ENCODE measurements around the gene BHMT2. TPM values are rescaled to one million over a fixed set of nuclear protein-coding genes. Genes with fewer than 3 reads are reported as not detected.

Gene BHMT2, protein sequence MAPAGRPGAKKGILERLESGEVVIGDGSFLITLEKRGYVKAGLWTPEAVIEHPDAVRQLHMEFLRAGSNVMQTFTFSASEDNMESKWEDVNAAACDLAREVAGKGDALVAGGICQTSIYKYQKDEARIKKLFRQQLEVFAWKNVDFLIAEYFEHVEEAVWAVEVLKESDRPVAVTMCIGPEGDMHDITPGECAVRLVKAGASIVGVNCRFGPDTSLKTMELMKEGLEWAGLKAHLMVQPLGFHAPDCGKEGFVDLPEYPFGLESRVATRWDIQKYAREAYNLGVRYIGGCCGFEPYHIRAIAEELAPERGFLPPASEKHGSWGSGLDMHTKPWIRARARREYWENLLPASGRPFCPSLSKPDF
- total RNA-seq (2014; rRNA removed), result not detected in 2 replicates
- Bru-seq, nascent RNA, result not detected
- not detected for BruChase-seq, experiment 1, labeled RNA remaining after a 6-hour chase
- percentile 4 among the genes with signal in this experiment for BruChase-seq, experiment 2, labeled RNA remaining after a 2-hour chase
- long read RNA-seq, partial matches to known transcripts, result 0 of 1 reads
- long read RNA-seq, other reads (novel, unspliced or antisense), result 1 of 1 reads

DNA sequence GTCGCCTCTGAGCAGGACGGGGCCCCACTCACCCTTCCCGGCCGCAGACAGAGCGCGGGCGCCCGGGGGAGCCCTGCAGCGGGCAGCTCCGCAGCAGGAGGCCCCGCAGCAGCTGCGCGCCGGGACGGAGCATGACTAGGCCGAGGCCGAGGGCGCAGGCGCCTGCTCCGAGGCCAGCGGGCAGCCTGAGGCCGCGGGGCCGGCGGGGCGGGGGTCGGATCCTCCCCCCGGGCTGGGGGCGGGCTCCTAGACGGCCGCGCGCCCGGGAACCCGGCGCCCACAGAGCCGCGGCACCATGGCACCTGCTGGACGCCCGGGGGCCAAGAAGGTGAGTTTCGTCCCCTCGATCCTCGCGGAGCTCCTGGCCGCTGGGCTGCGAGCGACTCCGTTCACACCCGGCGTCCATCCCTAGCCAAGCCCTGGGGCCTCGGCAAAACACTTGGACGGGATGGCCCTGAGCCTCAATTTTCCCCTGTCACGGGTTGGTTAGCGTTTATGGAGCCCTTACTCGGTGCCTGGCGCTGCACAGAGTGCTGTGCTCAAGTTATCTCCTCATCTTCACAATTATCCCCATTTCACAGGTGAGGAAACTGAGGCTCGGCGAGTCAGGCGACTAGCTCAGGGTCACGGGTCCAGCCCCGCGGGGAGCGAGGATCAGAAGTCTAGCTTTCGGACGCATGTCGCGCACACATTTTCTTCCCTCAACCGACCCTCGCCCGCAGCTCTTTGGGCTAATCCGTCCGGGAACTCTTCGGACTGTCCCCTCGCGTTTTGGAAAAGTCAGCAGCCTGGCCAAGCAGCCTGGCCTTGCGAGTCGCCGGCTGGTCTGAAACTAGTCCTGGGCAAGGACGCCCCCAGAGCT, at the start of gene BHMT2, which contains the start of gene DMGDH:
Gene BHMT2 (plus strand): TSS at position 280 of the 862 bp plus-strand sequence. CDS start 16 bp downstream, at position 296.
Gene DMGDH (minus strand): TSS at position 187 of the 862 bp plus-strand sequence. CDS start 54 bp downstream, at position 133.
- Histone ChIP-seq H3F3A (ENCODE audit: low read length, unreplicated experiment) (no peaks in the 10 kb centered on the region), H3K27ac (ENCODE audit: low read length) (no peak within 1 kb of the TSS), H3K4me1 (ENCODE audit: insufficient read depth, low read length) (peaks cover 4% of the 10 kb centered on the region; the same call in 1 of the 2 replicates), H3K4me2 (ENCODE audit: low read length) (no peak within 1 kb of the TSS), H3K36me3 (ENCODE audit: low read depth, low read length) (no peaks in the 10 kb centered on the region), H3K9me3 (ENCODE audit: low read length) (0 out of 2 replicates have a peak, but pooled peaks cover 4% of the 10 kb centered on the region), H3K27me3 (ENCODE audit: low read length) (no peaks in the 10 kb centered on the region), H3K9me2 (replicated peaks; ENCODE audit: low read length) (no peaks in the 10 kb centered on the region), H4K20me1 (ENCODE audit: low read length) (no peaks in the 10 kb centered on the region), H2AFZ (ENCODE audit: low read length) (no peak within 1 kb of the TSS), H3K9ac (ENCODE audit: low read length) (no peak within 1 kb of the TSS), H3K79me2 (ENCODE audit: low read length) (no peaks in the 10 kb centered on the region), H3K4me3 (ENCODE audit: low read length) (no peak within 1 kb of the TSS)
- intact Hi-C loops (cut with micrococcal nuclease), result no loop called here
- TF ChIP-seq EZH2phosphoT487 (IDR thresholded peaks at IDR 0.05; ENCODE audit: borderline replicate concordance, low read length) (no peak), EZH2 (IDR thresholded peaks at IDR 0.05; ENCODE audit: low read length, unreplicated experiment) (no peak)
- TF ChIP-seq, protein P1, sequence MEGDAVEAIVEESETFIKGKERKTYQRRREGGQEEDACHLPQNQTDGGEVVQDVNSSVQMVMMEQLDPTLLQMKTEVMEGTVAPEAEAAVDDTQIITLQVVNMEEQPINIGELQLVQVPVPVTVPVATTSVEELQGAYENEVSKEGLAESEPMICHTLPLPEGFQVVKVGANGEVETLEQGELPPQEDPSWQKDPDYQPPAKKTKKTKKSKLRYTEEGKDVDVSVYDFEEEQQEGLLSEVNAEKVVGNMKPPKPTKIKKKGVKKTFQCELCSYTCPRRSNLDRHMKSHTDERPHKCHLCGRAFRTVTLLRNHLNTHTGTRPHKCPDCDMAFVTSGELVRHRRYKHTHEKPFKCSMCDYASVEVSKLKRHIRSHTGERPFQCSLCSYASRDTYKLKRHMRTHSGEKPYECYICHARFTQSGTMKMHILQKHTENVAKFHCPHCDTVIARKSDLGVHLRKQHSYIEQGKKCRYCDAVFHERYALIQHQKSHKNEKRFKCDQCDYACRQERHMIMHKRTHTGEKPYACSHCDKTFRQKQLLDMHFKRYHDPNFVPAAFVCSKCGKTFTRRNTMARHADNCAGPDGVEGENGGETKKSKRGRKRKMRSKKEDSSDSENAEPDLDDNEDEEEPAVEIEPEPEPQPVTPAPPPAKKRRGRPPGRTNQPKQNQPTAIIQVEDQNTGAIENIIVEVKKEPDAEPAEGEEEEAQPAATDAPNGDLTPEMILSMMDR (conservative IDR thresholded peaks at IDR 0.05; ENCODE audit: low read depth, low read length), result no peak
- no peak for DNase-seq
- ATAC-seq, result no peak
- no TSS peak for BruUV-seq (replicated peaks)
- ChIA-PET CTCF (no interaction called here), POLR2A (ENCODE audit: unreplicated experiment) (no interaction called here)

DNA sequence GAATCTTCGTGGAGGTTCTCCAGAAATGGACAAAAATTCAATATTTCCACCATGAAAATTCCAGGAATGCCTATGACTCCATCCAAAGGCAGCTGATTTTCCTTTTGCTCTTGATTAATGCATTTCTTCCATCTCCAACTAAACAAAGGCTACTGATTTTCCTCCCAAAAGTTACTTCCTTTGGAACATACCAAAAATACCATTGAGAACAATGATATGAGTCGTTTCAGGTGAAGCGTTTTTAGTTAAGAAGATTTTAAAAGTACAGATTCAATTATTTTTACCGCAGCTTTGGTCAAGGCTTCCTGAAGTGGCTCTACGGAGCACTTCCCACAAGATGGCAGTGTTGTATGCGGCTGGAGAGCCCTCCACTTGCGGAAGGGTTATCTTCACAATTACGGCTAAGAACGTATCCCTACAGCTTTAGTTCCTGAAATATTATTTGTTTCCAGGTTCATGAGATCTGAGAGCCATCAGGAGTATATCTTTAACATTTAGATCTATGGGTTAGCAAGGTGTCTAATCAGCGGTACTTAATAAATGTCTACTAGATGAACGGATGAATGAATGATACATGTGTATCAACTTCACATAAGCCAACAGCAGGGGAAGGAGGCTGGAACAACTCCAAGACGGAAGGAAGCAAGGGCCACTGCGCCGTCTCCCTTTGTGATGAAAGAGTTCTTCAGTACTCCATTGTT, 48.6 kb upstream of the BHMT2 start:
- ChIA-PET CTCF (interaction anchor here (0.5 to 6.2 kb wide), 7 partner anchors 40 to 1062 kb away, joined by 3 to 176 read pairs (median 4); no protein-coding TSS in a partner anchor), POLR2A (ENCODE audit: unreplicated experiment) (no interaction called here)
- Histone ChIP-seq H3K36me3 (ENCODE audit: low read depth, low read length) (no peaks in the 10 kb centered on the region), H3K4me2 (ENCODE audit: low read length) (peak overlapping the region; percentile 73), H2AFZ (ENCODE audit: low read length) (peak overlapping the region; percentile 79), H3K9ac (ENCODE audit: low read length) (no peak overlapping the region), H3K27ac (ENCODE audit: low read length) (no peak overlapping the region), H3K9me3 (ENCODE audit: low read length) (no peaks in the 10 kb centered on the region), H3F3A (ENCODE audit: low read length, unreplicated experiment) (no peaks in the 10 kb centered on the region), H3K9me2 (replicated peaks; ENCODE audit: low read length) (no peaks in the 10 kb centered on the region), H3K27me3 (ENCODE audit: low read length) (no peaks in the 10 kb centered on the region), H4K20me1 (ENCODE audit: low read length) (no peaks in the 10 kb centered on the region), H3K4me1 (ENCODE audit: insufficient read depth, low read length) (no peaks in the 10 kb centered on the region), H3K4me3 (ENCODE audit: low read length) (peak overlapping the region; percentile 51), H3K79me2 (ENCODE audit: low read length) (no peaks in the 10 kb centered on the region)
- ATAC-seq (peak; percentile 87), DNase-seq (peak; percentile 70)
- TF ChIP-seq, protein P1 (conservative IDR thresholded peaks at IDR 0.05; ENCODE audit: low read depth, low read length), result peak; percentile 80
- TF ChIP-seq EZH2 (IDR thresholded peaks at IDR 0.05; ENCODE audit: low read length, unreplicated experiment), result no peak
- no TSS peak for BruUV-seq (replicated peaks)
- intact Hi-C loops (cut with micrococcal nuclease), result loop anchor here (1.0 to 10.0 kb wide), 6 partner anchors 96 to 1062 kb away; no protein-coding TSS in a partner anchor

All from PC-3 (cell line).